Coronary artery (tissue), 2 donors: ENCODE data around the gene SLC6A4.

ENCODE experiments used
- DNase-seq: peaks from one replicate; pipeline ENCODE4 v3.0.0-alpha.2; 2017; ENCODE audit warnings: low spot score
- H3K27ac ChIP-seq, 2 donors: fragments of 200-600 bp; sonication (generic); one replicate each; pipeline ENCODE4 v1.5.1; 2016 to 2019
- H3K4me3 ChIP-seq: fragments of 200-600 bp; sonication (generic); 2 replicates; pipeline ENCODE4 v1.5.1; 2016; ENCODE audit warnings: mild to moderate bottlenecking, moderate library complexity
- CTCF ChIP-seq: fragments of 200-600 bp; sonication (generic); IDR thresholded peaks from one replicate; pipeline ENCODE4 v1.5.1; 2019; ENCODE audit warnings: antibody characterized with exemption

Gene SLC6A4

GRCh38 chr17:30220414-30220813 is 15.1 kb downstream of the SLC6A4 start:
- no peak for TF ChIP-seq CTCF
- DNase-seq: no peak
- Histone ChIP-seq H3K4me3 (no peak overlapping the region), H3K27ac (no peak overlapping the region)

DNA sequence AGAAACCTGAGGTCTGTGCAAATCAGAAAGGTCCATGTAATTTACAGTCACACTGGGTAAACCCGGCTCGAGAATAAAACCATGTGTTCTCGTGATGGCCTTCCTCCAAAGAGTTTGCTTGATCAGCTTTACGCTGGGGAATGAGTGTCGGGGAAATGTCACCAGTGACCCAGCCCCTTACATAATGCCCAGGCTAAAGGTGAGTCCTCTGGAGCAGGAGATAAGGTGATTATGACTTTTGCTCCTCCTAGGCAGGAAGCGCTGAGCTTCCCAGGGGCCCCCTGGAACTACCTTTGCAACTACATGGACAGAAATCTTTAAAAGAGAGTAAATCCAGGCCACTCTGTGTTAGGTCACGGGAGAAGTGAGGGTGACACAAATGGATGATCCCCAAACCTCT is 15.7 kb downstream of the SLC6A4 start:
- no peak for TF ChIP-seq CTCF
- no peak for DNase-seq
- no peak overlapping the region for H3K27ac ChIP-seq
- no peak overlapping the region for H3K4me3 ChIP-seq

DNA sequence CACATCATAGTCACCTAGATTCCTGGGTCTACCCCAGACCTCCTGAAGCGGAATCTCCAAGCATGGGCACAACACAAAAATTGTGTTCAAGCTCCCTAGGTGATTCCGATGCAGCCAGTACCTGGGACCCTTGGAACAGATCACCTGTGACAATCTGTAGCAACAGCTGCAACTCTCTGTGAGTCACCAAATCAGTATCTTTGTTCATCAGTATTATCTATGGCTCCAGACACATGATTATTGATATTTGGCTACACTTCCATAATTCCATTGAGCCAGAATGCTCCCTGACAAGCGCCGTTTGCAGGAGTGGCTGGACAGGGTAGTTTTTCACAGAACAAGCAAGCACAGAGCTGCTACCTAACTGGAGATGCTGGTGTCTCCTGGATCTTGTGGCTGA is 16.2 kb downstream of the SLC6A4 start:
- DNase-seq: peak; percentile 17
- no peak for TF ChIP-seq CTCF

GRCh38 chr17:30218799-30219198 is 16.7 kb downstream of the SLC6A4 start:
- peak; percentile 17 for DNase-seq
- H3K27ac ChIP-seq: no peak overlapping the region
- H3K4me3 ChIP-seq: no peak overlapping the region
- no peak for TF ChIP-seq CTCF

More for the DNA sequence above, 16.2 kb downstream of the SLC6A4 start:
- Histone ChIP-seq H3K4me3 (no peak overlapping the region), H3K27ac (no peak overlapping the region)

DNA sequence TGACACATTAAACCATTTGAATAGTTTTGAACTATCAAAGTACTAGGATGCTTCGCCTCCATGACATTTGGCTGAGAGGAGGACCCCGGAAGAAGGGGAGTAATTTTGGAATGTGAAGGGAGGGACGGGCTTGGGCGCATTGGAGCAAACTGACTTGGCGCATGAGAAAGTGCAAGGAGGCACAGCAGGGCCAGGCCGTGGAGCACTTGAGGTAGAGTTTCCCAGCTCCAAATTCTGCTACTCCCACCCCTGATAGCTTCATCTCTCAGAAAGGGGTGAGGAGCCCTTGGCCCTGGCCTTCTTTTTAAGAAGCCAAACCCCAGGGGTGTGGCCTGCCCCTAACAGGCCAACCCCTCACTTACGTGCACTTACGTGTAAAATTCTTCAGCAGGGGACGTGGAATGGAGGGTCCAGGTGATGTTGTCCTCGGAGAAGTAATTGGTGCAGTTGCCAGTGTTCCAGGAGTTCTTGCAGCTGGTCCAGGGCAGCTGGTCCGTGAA is 17.7 kb downstream of the SLC6A4 start:
- peak; percentile 50 for DNase-seq
- TF ChIP-seq CTCF: no peak
- Histone ChIP-seq H3K4me3 (no peak overlapping the region), H3K27ac (no peak overlapping the region)

GRCh38 chr17:30217054-30217453 is 18.4 kb downstream of the SLC6A4 start:
- Histone ChIP-seq H3K4me3 (no peak overlapping the region), H3K27ac (no peak overlapping the region)
- no peak for TF ChIP-seq CTCF
- peak; percentile 62 for DNase-seq

GRCh38 chr17:30212750-30213149 is 22.7 kb downstream of the SLC6A4 start:
- Histone ChIP-seq H3K27ac (no peak overlapping the region), H3K4me3 (no peak overlapping the region)
- DNase-seq: peak; percentile 40
- no peak for TF ChIP-seq CTCF
